Measurements from ENCODE around the gene COMTD1. TPM values are rescaled to one million over a fixed set of nuclear protein-coding genes. Genes with fewer than 3 reads are reported as not detected.

The COMTD1 gene
- total RNA-seq, 6 experiments from 2014 or later = 14.3 to 88.7 (median 22.1) TPM

DNA sequence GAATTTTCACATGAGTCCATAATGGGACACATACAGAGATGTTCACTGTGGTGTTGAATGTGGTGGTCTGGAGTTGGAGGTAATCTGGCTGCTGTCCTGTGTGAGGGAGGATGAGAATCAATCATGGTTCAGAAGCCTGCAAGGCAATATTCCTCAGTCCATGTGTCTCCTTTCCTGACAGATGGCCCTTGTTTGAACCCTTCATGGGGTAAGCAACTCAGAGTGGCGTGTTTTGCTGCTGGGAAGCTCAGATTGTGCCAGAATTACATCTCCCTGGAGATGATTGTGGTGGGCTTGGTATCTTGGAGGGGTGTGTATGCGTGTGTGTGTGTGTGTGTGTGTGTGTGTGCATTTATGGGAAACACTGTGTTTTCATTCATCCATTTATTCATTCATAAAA is 44.5 kb upstream of the COMTD1 start:
- DNase-seq (no peak), ATAC-seq (no peak)
- Histone ChIP-seq H3K9me3 (no peaks in the 10 kb centered on the region), H3K4me1 (no peaks in the 10 kb centered on the region), H3K36me3 (no peaks in the 10 kb centered on the region), H3K27ac (no peak overlapping the region), H3K27me3 (no peaks in the 10 kb centered on the region), H3K4me3 (no peak overlapping the region)
- intact Hi-C loops (cut with DNase I) = no loop called here
- TF ChIP-seq POLR2A (IDR thresholded peaks at IDR 0.05) = no peak
- TF ChIP-seq, protein P1, sequence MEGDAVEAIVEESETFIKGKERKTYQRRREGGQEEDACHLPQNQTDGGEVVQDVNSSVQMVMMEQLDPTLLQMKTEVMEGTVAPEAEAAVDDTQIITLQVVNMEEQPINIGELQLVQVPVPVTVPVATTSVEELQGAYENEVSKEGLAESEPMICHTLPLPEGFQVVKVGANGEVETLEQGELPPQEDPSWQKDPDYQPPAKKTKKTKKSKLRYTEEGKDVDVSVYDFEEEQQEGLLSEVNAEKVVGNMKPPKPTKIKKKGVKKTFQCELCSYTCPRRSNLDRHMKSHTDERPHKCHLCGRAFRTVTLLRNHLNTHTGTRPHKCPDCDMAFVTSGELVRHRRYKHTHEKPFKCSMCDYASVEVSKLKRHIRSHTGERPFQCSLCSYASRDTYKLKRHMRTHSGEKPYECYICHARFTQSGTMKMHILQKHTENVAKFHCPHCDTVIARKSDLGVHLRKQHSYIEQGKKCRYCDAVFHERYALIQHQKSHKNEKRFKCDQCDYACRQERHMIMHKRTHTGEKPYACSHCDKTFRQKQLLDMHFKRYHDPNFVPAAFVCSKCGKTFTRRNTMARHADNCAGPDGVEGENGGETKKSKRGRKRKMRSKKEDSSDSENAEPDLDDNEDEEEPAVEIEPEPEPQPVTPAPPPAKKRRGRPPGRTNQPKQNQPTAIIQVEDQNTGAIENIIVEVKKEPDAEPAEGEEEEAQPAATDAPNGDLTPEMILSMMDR (IDR thresholded peaks at IDR 0.05) = no peak
- WGBS (ENCODE audit: insufficient coverage, low coverage, low lambda C conversion rate, missing lambda C conversion rate) = 62% methylated on average over 2 of the region's 2 CpGs

- H3K27ac ChIP-seq = no peak overlapping the region
Measured at GRCh38 chr10:75276069-75276872, 40.5 kb upstream of the COMTD1 start.

GRCh38 chr10:75272896-75273295 is 37.1 kb upstream of the COMTD1 start:
- WGBS (ENCODE audit: insufficient coverage, low coverage, low lambda C conversion rate, missing lambda C conversion rate) = 20% methylated on average over 3 of the region's 7 CpGs
- Histone ChIP-seq H3K4me1 (no peaks in the 10 kb centered on the region), H3K27ac (no peak overlapping the region), H3K9me3 (no peaks in the 10 kb centered on the region), H3K36me3 (no peaks in the 10 kb centered on the region), H3K4me3 (no peak overlapping the region), H3K27me3 (no peaks in the 10 kb centered on the region)
- TF ChIP-seq POLR2A (IDR thresholded peaks at IDR 0.05) = no peak
- TF ChIP-seq, protein P1 (IDR thresholded peaks at IDR 0.05) = no peak
- intact Hi-C loops (cut with DNase I) = no loop called here
- ATAC-seq = peak; percentile 28 to 87 (median 32)
- DNase-seq = peak in 1 of 3 donors; percentile 31

More at GRCh38 chr10:75276069-75276872, 40.5 kb upstream of the COMTD1 start:
- peak; percentile 28 to 45 (median 33) for ATAC-seq
- H3K9me3 ChIP-seq = no peaks in the 10 kb centered on the region
- H3K27me3 ChIP-seq = no peaks in the 10 kb centered on the region
- peak in 1 of 3 donors; percentile 24 for DNase-seq
- no peaks in the 10 kb centered on the region for H3K36me3 ChIP-seq
- intact Hi-C loops (cut with DNase I) = no loop called here
- TF ChIP-seq, protein P1 (IDR thresholded peaks at IDR 0.05) = no peak
- no peak for TF ChIP-seq POLR2A (IDR thresholded peaks at IDR 0.05)
- 58% methylated on average over 18 of the region's 46 CpGs for WGBS (ENCODE audit: insufficient coverage, low coverage, low lambda C conversion rate, missing lambda C conversion rate)
- no peaks in the 10 kb centered on the region for H3K4me1 ChIP-seq
- peak overlapping the region in 1 of 3 donors; percentile 21 for H3K4me3 ChIP-seq

DNA sequence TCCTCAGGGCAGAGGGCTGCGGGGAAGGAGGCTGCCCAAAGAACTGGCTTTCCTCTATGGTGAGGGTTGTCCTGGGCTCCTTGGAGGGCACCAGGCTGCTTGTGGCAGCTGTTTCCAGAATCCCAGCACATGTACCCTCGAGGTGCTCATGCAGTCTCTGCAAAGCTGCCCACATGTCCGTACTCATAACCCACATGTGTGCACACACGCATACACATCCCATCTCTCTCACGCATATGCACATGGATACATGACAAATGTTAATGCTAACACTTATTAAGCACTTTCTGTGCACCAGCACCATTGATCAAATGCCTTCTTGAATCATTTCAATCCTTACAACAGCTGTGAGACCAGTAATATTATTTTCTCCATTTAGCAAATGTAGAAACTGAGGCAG is 36.3 kb upstream of the COMTD1 start:
- no peak for TF ChIP-seq POLR2A (IDR thresholded peaks at IDR 0.05)
- TF ChIP-seq, protein P1 (IDR thresholded peaks at IDR 0.05) = no peak
- no peaks in the 10 kb centered on the region for H3K9me3 ChIP-seq
- WGBS (ENCODE audit: insufficient coverage, low coverage, low lambda C conversion rate, missing lambda C conversion rate) = no CpG with 5 or more reads among the region's 5 CpGs
- H3K27me3 ChIP-seq = no peaks in the 10 kb centered on the region
- no peak overlapping the region for H3K4me3 ChIP-seq
- no peak for ATAC-seq
- intact Hi-C loops (cut with DNase I) = no loop called here
- H3K27ac ChIP-seq = no peak overlapping the region
- no peak for DNase-seq
- no peaks in the 10 kb centered on the region for H3K36me3 ChIP-seq
- no peaks in the 10 kb centered on the region for H3K4me1 ChIP-seq

Data from right lobe of liver (tissue), 6 donors.